ENCODE measurements around the gene MGAT4B.
"Not testable (repeated sequence)": the region's sequence is repeated elsewhere in the genome, so short reads cannot be mapped to it uniquely, and the experiment has no call there.

Gene MGAT4B

GRCh38 chr5:179794575-179794974 is 12.1 kb downstream of the MGAT4B start:
- TF ChIP-seq CTCF (IDR thresholded peaks at IDR 0.05; ENCODE audit: control insufficient read depth, insufficient read depth, low read depth, low read length, missing control alignments): no peak
- no peak overlapping the region for H3K4me3 ChIP-seq (ENCODE audit: control insufficient read depth, low read depth, low read length)
- no peak for DNase-seq (ENCODE audit: low read depth)

GRCh38 chr5:179794171-179794570 is 12.5 kb downstream of the MGAT4B start:
- DNase-seq (ENCODE audit: low read depth): no peak
- no peak overlapping the region for H3K4me3 ChIP-seq (ENCODE audit: control insufficient read depth, low read depth, low read length)
- no peak for TF ChIP-seq CTCF (IDR thresholded peaks at IDR 0.05; ENCODE audit: control insufficient read depth, insufficient read depth, low read depth, low read length, missing control alignments)

DNA sequence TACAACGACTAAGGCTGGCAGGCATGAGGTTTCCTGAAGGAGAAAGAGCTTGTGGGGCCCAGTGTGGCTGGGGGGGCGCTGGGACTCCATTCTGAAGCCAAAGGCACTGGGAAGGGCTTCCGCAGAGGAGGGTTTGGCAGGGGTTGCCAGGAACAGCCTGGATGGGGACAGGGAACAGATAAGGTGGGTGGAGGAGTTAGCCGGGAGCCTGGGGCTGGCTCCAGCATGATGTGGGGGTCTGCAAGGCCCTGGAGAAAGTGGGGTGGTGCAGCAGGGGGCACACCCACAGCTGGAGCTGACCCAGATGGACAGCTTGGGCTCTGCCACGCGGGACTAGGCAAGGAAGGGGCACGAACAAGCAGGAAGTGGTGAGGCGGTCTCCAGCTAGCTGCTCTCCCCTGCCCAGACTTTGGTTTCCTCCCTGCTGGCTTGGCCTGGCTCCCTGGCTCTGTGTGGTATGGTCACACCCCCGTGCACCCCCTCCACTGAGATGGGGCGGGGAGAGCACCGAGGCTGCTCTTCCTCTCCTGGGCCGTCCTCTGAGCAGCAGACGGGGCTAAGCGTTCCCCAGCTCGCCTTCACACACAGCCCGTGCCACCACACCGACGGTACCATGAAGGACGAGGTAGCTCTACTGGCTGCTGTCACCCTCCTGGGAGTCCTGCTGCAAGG is 13.1 kb downstream of the MGAT4B start, which contains the start of gene LTC4S:
Gene LTC4S, plus strand, starts transcription at position 519 of the 672 bp plus-strand sequence. Its CDS starts 95 bp downstream, at position 614.
- no peak within 1 kb of the TSS for H3K4me3 ChIP-seq (ENCODE audit: control insufficient read depth, low read depth, low read length)
- no peak for DNase-seq (ENCODE audit: low read depth)
- no peak for TF ChIP-seq CTCF (IDR thresholded peaks at IDR 0.05; ENCODE audit: control insufficient read depth, insufficient read depth, low read depth, low read length, missing control alignments)

DNA sequence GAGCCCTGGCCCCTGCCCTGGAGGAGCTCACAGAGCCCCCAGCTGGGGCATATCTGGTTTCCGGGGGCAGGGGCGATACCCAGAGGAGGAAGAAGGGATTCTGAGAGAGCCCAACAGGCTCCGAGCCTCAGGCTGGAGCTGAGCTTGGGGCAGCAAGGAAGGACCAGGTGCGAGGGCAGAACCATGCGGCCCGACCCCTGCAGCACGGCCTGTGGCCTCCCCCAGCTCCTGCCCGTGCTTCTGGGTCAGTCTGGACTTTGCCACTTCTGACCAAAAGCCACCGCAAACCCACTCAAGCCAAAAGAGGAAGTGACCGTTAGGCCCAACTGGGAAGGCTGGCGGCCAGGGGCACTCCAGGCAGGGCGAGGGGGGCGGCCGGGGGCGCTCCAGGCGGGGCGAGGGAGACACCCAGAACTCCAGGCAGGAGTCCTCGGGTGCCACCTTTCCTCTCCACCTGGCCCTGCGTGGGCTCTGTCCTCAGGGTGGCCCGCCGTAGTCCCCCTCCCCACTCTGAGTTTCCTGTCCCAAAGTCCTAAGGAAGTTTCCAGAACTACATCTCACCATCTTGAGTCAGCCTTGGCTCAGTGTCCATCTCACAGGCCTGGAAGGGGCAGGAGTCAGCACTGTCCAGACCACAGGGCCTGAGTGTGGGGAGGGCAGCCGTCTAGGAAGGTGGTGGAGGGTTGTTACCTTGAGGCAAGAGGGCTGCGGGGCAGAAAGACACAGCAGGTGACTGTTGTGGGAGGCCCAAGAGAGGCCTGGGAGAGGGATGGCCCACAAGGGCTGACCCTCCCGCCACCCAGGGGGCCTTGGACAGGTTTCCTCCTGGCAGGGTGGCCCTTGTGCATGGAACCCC is 13.8 kb downstream of the MGAT4B start:
- H3K4me3 ChIP-seq (ENCODE audit: control insufficient read depth, low read depth, low read length): no peak overlapping the region
- no peak for TF ChIP-seq CTCF (IDR thresholded peaks at IDR 0.05; ENCODE audit: control insufficient read depth, insufficient read depth, low read depth, low read length, missing control alignments)
- DNase-seq (ENCODE audit: low read depth): no peak

DNA sequence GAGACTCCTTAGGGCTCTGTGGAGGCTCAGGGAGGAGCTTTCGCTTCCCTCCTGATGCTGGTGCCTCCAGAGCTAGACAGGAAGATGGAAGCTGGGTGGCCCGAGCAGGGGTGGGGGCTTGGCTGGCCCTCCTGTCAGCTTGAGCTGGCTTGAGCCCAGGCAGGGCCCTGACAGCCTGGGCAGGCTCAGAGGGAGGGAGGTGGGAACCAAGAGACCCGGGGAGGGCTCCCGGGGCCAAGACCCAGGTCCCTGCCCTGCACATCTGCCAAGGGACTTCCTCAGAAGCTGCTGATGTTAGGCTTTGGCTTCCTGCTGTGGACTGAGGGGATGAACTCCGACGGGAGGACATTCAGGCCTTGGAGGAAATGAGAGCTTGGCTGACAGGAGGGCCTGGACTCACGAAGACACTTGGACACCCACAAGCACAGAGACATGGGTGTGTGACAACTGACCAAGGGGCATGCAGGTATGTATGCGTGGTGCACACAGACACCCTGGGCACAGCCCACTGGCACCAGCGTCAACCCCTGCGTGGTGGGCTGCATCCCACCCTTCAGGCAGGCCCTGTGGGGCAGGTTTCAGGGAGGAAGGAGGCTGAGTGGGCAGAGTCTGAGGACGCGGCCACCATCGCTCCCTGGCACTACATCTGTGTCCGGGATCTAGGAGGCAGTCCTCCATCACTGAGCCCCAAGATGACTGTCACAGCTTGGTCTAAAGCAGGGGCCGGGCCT is 14.6 kb downstream of the MGAT4B start:
- no peak overlapping the region for H3K4me3 ChIP-seq (ENCODE audit: control insufficient read depth, low read depth, low read length)
- no peak for TF ChIP-seq CTCF (IDR thresholded peaks at IDR 0.05; ENCODE audit: control insufficient read depth, insufficient read depth, low read depth, low read length, missing control alignments)

DNA sequence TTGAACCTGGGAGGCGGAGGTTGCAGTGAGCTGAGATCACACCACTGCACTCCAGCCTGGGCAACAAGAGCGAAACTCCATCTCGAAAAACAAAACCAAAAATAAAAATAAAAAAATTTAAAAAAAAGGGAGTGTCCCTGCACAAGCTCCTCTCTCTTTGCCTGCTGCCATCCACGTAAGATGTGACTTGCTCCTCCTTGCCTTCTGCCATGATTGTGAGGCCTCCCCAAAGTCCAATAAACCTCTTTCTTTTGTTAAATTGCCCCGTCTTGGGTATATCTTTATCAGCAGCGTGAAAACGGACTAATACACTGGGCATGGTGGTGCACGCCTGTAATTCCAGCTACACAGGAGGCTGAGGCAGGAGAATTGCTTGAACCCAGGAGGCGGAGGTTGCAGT is 17.4 kb downstream of the MGAT4B start:
- not testable (repeated sequence) for DNase-seq (ENCODE audit: low read depth); H3K4me3 ChIP-seq (ENCODE audit: control insufficient read depth, low read depth, low read length)

More for the DNA sequence above, 14.6 kb downstream of the MGAT4B start:
- DNase-seq (ENCODE audit: low read depth): no peak
